HG02610 (cell line): Measurements from ENCODE around the gene RNF166.

Source experiments
- ATAC-seq: cut with Tn5 transposase; IDR thresholded peaks from one replicate; pipeline ENCODE4 v1.9.1; 2021; ENCODE audit warnings: mild to moderate bottlenecking, moderate library complexity; ENCODE audit not compliant: unreplicated experiment

RNF166 gene

GRCh38 chr16:88725609-88726407, 19.6 kb upstream of the RNF166 start:
- no peak for ATAC-seq

- ATAC-seq = no peak
Measured at GRCh38 chr16:88724855-88725555, 18.8 kb upstream of the RNF166 start.

- ATAC-seq = no peak
Measured at GRCh38 chr16:88723911-88724310, 17.7 kb upstream of the RNF166 start.

- ATAC-seq = no peak
Measured at GRCh38 chr16:88723507-88723887, 17.3 kb upstream of the RNF166 start.

GRCh38 chr16:88722784-88723506, 16.7 kb upstream of the RNF166 start:
- ATAC-seq = no peak

- no peak for ATAC-seq
Measured at GRCh38 chr16:88721815-88722755, 15.9 kb upstream of the RNF166 start.

- no peak for ATAC-seq
Measured at GRCh38 chr16:88721236-88721635, 15.0 kb upstream of the RNF166 start.

GRCh38 chr16:88720396-88720970, 14.3 kb upstream of the RNF166 start:
- no peak for ATAC-seq

DNA sequence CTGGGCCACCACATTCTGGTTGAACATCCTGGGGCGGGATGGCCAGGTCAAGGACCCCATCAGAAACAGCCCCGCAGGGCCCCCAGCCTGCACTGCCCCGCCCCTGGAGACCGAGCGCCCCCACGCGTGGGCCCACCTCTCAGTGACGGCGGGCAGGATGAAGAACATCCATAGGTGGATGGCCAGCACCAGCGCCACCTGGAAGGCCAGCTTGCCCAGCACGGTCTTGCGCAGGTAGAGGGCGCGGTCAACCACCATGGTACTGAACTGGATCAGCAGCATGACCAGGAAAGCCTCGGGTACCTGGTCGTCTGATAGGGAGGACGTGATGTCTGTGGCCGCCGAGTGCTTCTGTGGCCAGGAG, 13.7 kb upstream of the RNF166 start:
- no peak for ATAC-seq

GRCh38 chr16:88719267-88719932, 13.2 kb upstream of the RNF166 start:
- no peak for ATAC-seq

DNA sequence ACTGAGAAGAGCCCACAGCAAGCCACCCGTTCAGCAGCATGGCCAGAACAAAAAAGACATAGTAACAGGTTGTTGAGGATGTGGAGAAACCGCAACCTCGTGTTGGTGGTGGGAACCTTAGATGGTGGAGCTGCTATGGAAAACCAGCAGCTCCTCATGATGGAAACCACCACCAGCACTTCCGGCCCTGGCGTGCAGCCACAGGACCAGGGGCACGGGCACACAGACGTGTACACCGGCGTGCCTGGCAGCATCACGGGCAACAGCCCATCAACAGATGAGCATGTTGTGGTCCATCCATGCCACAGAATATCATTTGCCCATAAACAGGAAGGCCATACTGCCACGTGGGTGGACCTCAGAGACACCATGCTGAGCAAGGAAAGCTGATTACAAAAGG, 12.0 kb upstream of the RNF166 start:
- no peak for ATAC-seq

GRCh38 chr16:88716601-88717001, 10.4 kb upstream of the RNF166 start:
- no peak for ATAC-seq

DNA sequence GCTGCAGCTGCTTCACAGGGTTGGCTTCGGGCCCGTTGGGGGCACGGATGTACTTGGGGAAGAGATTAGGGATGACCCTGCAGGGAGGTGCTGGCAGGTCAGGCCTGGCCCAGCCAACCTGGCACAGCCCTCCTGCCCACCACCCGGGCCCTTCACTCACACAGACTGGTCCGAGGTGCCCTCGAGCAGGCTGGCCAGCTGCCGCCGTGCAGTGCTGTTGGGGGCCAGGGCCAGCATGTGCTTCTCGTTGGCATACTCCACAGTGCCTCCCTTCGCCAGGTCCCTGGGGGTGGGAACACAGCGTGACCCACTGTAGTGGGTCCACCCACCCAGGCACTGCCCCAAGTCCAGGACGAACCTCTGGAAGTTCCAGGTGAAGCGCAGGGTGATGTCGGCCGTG, 10.0 kb upstream of the RNF166 start:
- ATAC-seq = no peak

DNA sequence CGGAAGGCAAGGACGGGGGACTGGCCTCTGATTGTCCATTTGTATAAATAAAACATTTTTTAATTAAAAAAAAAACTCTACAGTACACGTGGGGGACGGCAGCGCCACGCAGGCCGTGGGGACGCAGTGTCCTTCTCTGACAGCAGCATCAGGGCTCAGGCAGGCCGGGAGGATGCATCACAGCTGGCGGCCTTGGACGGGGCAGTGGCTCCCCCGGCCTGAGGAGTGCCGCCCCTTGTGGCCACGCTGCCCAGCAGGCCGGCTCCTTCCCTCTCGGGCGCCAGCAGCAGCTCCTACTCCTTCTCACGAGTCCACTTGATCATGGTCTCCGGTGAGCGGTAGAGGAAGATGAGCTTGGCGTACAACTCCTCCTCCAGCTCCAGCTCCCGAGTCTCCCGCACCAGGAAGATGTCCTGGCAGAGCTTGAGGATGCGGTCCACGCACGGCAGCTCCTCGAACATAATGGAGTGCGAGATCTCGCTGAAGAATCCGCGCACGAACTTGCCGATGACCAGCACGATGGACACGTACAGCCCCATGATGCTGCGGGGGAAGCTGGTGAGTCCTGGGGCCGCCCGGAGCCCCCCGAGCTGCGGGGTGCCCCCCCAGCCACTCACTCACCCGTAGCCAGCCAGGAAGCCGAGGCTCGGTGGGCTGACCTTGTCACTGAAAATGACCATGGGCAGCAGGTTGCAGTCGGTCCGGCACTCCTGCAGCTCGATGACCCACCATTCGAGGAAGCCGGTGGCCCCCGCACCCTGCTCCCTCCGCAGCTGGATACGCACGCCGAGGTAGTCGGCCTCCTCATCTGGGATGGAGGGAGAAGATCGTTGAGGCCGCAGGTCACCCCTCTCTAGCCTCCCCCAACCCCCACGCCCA, 9.3 kb upstream of the RNF166 start:
- ATAC-seq = no peak

- no peak for ATAC-seq
Measured at GRCh38 chr16:88714420-88715302, 8.5 kb upstream of the RNF166 start.

DNA sequence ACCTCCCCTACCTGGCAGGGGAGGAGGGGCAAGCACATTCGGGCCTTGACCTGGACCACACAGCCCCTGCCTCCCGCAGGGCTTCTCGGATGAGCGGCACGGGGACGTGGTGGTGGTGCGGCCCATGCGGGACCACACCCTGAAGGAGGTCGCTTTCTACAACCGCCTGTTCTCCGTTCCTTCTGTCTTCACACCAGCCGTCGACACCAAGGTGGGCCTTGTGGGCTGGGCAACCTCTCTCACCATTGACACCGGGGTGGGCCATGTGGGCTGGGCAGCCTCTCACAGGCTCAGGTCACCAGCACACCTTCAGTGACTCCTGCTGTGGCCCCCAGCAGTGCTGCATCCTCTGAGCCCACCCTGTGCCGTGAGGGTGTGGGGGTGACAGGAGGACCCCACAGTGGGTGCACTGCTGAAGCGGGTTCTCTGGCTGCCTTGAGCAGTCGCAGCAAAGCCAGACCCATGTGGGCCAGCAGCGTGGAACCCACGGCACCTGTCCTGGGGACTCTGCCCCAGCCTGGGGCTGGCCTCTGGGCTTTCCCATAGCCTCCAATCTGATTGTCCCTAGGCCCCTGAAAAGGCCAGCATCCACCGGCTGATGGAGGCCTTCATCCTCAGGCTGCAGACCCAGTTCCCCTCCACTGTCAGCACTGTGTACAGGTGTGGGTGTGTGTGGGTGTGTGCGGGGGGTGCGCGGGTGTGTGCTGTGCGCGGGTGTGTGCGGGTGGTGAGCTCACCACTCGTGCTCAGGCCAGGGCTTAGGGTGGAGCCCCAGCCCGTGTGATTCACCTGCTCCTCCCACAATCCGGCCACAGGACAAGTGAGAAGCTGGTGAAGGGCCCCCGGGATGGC, 7.6 kb upstream of the RNF166 start:
- ATAC-seq = no peak

DNA sequence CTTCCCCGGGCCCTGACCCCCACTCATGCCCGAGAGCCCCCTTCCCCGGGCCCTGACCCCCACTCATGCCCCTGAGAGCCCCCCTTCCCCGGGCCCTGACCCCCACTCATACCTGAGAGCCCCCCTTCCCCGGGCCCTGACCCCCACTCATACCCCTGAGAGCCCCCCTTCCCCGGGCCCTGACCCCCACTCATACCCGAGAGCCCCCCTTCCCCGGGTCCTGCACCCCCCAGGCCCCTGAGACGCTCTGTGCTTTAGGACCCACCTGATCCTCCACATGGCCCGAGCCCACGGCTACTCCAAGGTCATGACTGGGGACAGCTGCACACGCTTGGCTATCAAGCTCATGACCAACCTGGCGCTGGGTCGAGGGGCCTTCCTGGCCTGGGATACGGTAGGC, 6.8 kb upstream of the RNF166 start:
- ATAC-seq = no peak
